ENCODE data around the gene POFUT1. TPM values are rescaled to one million over a fixed set of nuclear protein-coding genes. Genes with fewer than 3 reads are reported as not detected.

Gene POFUT1
- 147 TPM for polyA plus RNA-seq
- long read RNA-seq, donor 1, full-length matches to known transcripts, result 13 of 13 reads
- long read RNA-seq, donor 1, partial matches to known transcripts, result 0 of 13 reads
- long read RNA-seq, donor 1, other reads (novel, unspliced or antisense), result 0 of 13 reads
- long read RNA-seq, donor 2, full-length matches to known transcripts, result 33 of 44 reads
- long read RNA-seq, donor 2, partial matches to known transcripts, result 11 of 44 reads
- long read RNA-seq, donor 2, other reads (novel, unspliced or antisense), result 0 of 44 reads
- long read RNA-seq, donor 3, full-length matches to known transcripts, result 61 of 68 reads
- long read RNA-seq, donor 3, partial matches to known transcripts, result 7 of 68 reads
- long read RNA-seq, donor 3, other reads (novel, unspliced or antisense), result 0 of 68 reads
- long read RNA-seq, donor 4, full-length matches to known transcripts, result 2 of 2 reads
- long read RNA-seq, donor 4, partial matches to known transcripts, result 0 of 2 reads
- long read RNA-seq, donor 4, other reads (novel, unspliced or antisense), result 0 of 2 reads
- long read RNA-seq, donor 5, full-length matches to known transcripts, result 19 of 19 reads
- long read RNA-seq, donor 5, partial matches to known transcripts, result 0 of 19 reads
- long read RNA-seq, donor 5, other reads (novel, unspliced or antisense), result 0 of 19 reads
- long read RNA-seq, donor 6, full-length matches to known transcripts, result 39 of 46 reads
- long read RNA-seq, donor 6, partial matches to known transcripts, result 7 of 46 reads
- long read RNA-seq, donor 6, other reads (novel, unspliced or antisense), result 0 of 46 reads
- long read RNA-seq, donor 7, full-length matches to known transcripts, result 5 of 5 reads
- long read RNA-seq, donor 7, partial matches to known transcripts, result 0 of 5 reads
- long read RNA-seq, donor 7, other reads (novel, unspliced or antisense), result 0 of 5 reads
- long read RNA-seq, donor 8, full-length matches to known transcripts, result 34 of 47 reads
- long read RNA-seq, donor 8, partial matches to known transcripts, result 13 of 47 reads
- long read RNA-seq, donor 8, other reads (novel, unspliced or antisense), result 0 of 47 reads
- long read RNA-seq, donor 9, full-length matches to known transcripts, result 27 of 27 reads
- long read RNA-seq, donor 9, partial matches to known transcripts, result 0 of 27 reads
- long read RNA-seq, donor 9, other reads (novel, unspliced or antisense), result 0 of 27 reads
- long read RNA-seq, donor 10, full-length matches to known transcripts, result 34 of 87 reads
- long read RNA-seq, donor 10, partial matches to known transcripts, result 17 of 87 reads
- long read RNA-seq, donor 10, other reads (novel, unspliced or antisense), result 36 of 87 reads
- long read RNA-seq, donor 11, full-length matches to known transcripts, result 35 of 35 reads
- long read RNA-seq, donor 11, partial matches to known transcripts, result 0 of 35 reads
- long read RNA-seq, donor 11, other reads (novel, unspliced or antisense), result 0 of 35 reads

DNA sequence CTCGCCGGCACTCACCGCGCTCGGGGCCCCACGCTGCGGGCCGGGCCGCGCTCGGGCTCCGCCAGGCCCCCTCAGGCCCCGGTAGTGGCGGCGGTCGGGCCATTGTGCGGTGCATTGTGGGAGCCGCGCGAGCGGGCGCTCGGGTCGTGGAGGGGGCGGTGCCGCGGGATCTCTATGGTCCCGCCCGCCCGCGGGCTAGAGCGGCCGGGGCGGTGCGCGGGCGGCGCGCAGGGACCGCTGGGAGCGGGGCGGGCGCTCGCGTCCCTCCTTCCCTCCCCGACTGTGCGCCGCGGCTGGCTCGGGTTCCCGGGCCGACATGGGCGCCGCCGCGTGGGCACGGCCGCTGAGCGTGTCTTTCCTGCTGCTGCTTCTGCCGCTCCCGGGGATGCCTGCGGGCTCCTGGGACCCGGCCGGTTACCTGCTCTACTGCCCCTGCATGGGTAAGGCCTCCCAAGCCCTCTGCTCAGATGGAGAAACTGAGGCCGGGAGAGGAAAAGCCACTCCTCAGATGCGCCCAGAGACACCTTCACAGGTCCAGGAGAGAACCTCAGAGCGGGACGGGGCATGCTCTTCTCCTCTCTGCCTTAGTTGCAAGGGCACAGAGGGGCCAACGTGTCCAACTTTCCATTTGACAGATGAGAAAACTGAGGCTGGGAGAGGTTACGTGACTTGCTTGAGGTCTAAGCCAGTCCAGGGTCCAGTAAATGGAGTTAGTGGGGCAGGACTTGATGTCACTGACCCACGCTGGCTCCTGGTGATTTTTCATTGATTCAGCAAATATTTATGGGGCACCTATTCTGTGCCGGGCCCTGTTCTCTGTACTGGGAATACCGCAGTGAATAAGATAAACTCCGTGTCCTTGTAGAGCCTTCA lies at the start of gene POFUT1, which contains the start of gene PLAGL2:
POFUT1 (plus strand) TSS at position 255 of the 873 bp plus-strand sequence; CDS start at position 317, 62 bp downstream.
PLAGL2 (minus strand) TSS at position 118 of the 873 bp plus-strand sequence. CDS start 5,565 bp downstream, outside the sequence.
- peak; percentile 90 to 95 for DNase-seq
- Histone ChIP-seq H3K27me3 (ENCODE audit: control insufficient read depth, insufficient read depth, low read length) (no peaks in the 10 kb centered on the region), H3K27ac (ENCODE audit: low read length) (peak within 1 kb of the TSS; percentile 97), H3K4me3 (ENCODE audit: low read length) (peak within 1 kb of the TSS; percentile 98), H3K9me3 (ENCODE audit: control insufficient read depth, low read depth, low read length) (no peaks in the 10 kb centered on the region), H3K4me1 (ENCODE audit: control insufficient read depth, insufficient read depth, low read length) (peaks cover 35% of the 10 kb centered on the region), H3K36me3 (ENCODE audit: control insufficient read depth, insufficient read depth, low read length) (peaks cover 34% of the 10 kb centered on the region)
- no CpG with 5 or more reads among the region's 74 CpGs for WGBS (ENCODE audit: insufficient coverage, low lambda C conversion rate)

DNA sequence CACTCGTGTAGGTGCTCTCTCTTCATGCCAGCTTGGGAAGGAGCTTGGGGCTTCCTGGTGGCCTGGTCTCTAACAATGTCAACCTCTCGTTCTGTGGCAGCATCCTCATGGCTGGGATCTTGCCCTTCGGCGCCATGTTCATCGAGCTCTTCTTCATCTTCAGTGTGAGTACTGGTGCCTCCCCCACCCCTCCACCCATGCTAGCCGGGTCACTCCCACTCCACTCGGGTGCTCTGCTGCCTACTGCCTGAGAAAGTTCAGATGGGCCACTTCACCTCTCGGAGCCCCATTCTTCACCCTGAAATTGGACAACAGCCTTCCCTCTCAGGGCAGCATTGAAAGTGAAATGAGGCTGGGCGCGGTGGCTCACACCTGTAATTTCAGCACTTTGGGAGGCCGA lies 49.3 kb upstream of the POFUT1 start:
- no peaks in the 10 kb centered on the region for H3K27me3 ChIP-seq (ENCODE audit: control insufficient read depth, insufficient read depth, low read length)
- no CpG with 5 or more reads among the region's 11 CpGs for WGBS (ENCODE audit: insufficient coverage, low lambda C conversion rate)
- peaks cover 12% of the 10 kb centered on the region for H3K4me1 ChIP-seq (ENCODE audit: control insufficient read depth, insufficient read depth, low read length)
- no peak overlapping the region for H3K27ac ChIP-seq (ENCODE audit: low read length)
- H3K9me3 ChIP-seq (ENCODE audit: control insufficient read depth, low read depth, low read length), result no peaks in the 10 kb centered on the region
- no peak for DNase-seq
- no peak overlapping the region for H3K4me3 ChIP-seq (ENCODE audit: low read length)
- peaks cover 70% of the 10 kb centered on the region for H3K36me3 ChIP-seq (ENCODE audit: control insufficient read depth, insufficient read depth, low read length)

DNA sequence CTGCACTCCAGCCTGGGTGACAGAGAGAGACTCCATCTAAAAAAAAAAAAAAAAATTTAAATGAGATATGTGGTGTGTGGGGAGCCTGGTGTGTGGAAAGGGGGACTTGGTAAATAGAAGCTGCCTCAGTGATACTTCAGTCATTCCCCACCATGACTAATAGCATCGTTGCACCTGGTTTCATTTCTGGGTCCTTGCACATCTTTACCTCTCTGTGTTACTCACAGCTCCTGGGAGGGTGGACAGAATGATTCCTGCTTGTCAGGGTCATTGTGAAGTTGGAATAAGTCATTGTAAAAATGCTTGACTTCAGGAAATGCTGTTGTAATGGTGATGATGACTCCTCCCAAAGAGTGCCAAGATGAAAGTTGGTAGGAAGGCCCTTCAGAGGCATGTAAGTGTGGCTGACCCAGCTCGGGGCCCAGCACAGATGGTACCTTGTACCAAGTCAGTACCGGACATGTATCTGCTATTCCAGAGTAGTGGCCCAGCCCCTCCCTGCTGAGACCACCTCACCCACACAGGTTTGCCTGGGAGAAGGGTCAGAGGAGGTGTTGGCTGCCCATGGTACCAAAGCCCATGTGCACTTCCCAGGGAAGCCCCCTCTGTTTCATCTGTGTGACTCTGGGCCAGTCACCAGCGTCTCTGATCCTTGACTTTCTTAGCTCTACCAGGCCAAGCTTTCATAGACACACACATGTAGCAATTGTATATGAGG lies 48.6 kb upstream of the POFUT1 start:
- Histone ChIP-seq H3K27me3 (ENCODE audit: control insufficient read depth, insufficient read depth, low read length) (no peaks in the 10 kb centered on the region), H3K4me1 (ENCODE audit: control insufficient read depth, insufficient read depth, low read length) (peaks cover 12% of the 10 kb centered on the region), H3K4me3 (ENCODE audit: low read length) (no peak overlapping the region), H3K27ac (ENCODE audit: low read length) (no peak overlapping the region), H3K9me3 (ENCODE audit: control insufficient read depth, low read depth, low read length) (no peaks in the 10 kb centered on the region), H3K36me3 (ENCODE audit: control insufficient read depth, insufficient read depth, low read length) (peaks cover 64% of the 10 kb centered on the region)
- no CpG with 5 or more reads among the region's 4 CpGs for WGBS (ENCODE audit: insufficient coverage, low lambda C conversion rate)
- DNase-seq, result no peak

DNA sequence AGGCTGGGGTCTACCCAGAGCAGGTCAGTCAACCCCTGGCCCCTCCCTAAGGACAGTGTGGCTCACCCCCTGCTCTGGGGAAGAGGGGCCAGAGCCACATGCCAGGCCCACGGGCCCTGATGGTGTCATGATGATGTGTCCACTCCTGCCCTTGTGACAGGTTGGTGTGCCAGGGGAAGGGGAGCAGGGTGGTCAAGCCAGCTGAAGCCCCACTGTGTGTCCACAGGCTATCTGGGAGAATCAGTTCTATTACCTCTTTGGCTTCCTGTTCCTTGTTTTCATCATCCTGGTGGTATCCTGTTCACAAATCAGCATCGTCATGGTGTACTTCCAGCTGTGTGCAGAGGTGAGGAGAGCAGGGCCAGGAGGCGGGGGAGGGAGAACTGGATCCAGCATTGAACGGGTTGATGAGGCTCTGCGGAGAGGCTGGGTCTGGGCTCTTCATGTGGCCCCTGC lies 47.9 kb upstream of the POFUT1 start:
- Histone ChIP-seq H3K36me3 (ENCODE audit: control insufficient read depth, insufficient read depth, low read length) (peaks cover 67% of the 10 kb centered on the region), H3K27me3 (ENCODE audit: control insufficient read depth, insufficient read depth, low read length) (no peaks in the 10 kb centered on the region), H3K9me3 (ENCODE audit: control insufficient read depth, low read depth, low read length) (no peaks in the 10 kb centered on the region), H3K4me1 (ENCODE audit: control insufficient read depth, insufficient read depth, low read length) (peaks cover 10% of the 10 kb centered on the region), H3K4me3 (ENCODE audit: low read length) (no peak overlapping the region), H3K27ac (ENCODE audit: low read length) (no peak overlapping the region)
- no peak for DNase-seq
- no CpG with 5 or more reads among the region's 5 CpGs for WGBS (ENCODE audit: insufficient coverage, low lambda C conversion rate)

DNA sequence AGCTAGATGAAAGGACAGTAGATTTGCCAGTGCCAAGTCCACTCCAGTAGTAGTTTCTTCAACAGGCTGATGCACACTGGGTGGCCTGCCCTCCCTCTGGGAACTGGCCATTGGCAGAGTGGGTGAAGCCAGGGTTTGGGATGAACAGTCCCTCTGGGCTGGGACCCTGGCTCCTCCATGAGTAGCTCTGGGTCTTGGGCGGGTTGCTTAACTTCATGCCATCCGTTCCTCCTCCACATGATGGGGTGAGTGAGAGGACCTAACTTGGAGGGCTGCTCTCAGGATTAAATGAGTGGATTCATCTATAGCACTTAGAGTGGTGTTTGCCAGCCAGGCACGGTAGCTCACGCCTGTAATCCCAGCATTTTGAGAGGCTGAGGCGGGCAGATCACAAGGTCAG lies 47.3 kb upstream of the POFUT1 start:
- Histone ChIP-seq H3K4me1 (ENCODE audit: control insufficient read depth, insufficient read depth, low read length) (peaks cover 5% of the 10 kb centered on the region), H3K4me3 (ENCODE audit: low read length) (no peak overlapping the region), H3K36me3 (ENCODE audit: control insufficient read depth, insufficient read depth, low read length) (peaks cover 67% of the 10 kb centered on the region), H3K9me3 (ENCODE audit: control insufficient read depth, low read depth, low read length) (no peaks in the 10 kb centered on the region), H3K27me3 (ENCODE audit: control insufficient read depth, insufficient read depth, low read length) (no peaks in the 10 kb centered on the region), H3K27ac (ENCODE audit: low read length) (no peak overlapping the region)
- WGBS (ENCODE audit: insufficient coverage, low lambda C conversion rate), result no CpG with 5 or more reads among the region's 5 CpGs
- no peak for DNase-seq

DNA sequence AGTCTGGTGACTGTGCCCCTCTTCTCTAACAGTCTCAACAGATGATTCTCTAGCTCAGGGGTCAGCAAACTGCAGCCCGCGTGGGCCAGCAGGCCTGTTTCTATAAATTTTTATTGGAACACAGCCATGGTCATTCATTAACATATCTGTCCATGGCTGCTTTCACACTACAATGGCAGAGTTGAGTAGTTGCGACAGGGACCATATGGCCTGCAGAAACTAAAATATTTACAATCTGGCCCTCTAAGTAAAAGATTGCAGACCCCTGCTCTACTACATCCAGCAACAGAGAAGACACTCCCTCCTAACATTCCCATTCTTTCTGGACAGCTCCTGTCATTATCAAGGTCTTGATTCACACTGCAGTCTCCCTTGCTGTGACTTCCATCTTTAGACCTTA lies 45.3 kb upstream of the POFUT1 start:
- Histone ChIP-seq H3K9me3 (ENCODE audit: control insufficient read depth, low read depth, low read length) (no peaks in the 10 kb centered on the region), H3K27ac (ENCODE audit: low read length) (no peak overlapping the region), H3K4me1 (ENCODE audit: control insufficient read depth, insufficient read depth, low read length) (no peaks in the 10 kb centered on the region), H3K27me3 (ENCODE audit: control insufficient read depth, insufficient read depth, low read length) (no peaks in the 10 kb centered on the region), H3K4me3 (ENCODE audit: low read length) (no peak overlapping the region), H3K36me3 (ENCODE audit: control insufficient read depth, insufficient read depth, low read length) (peaks cover 80% of the 10 kb centered on the region)
- no peak for DNase-seq
- WGBS (ENCODE audit: insufficient coverage, low lambda C conversion rate), result no CpG with 5 or more reads among the region's 3 CpGs

- WGBS (ENCODE audit: insufficient coverage, low lambda C conversion rate), result no CpG with 5 or more reads among the region's 5 CpGs
- no peak for DNase-seq
Measured at GRCh38 chr20:32163951-32164350, 43.7 kb upstream of the POFUT1 start.

DNA sequence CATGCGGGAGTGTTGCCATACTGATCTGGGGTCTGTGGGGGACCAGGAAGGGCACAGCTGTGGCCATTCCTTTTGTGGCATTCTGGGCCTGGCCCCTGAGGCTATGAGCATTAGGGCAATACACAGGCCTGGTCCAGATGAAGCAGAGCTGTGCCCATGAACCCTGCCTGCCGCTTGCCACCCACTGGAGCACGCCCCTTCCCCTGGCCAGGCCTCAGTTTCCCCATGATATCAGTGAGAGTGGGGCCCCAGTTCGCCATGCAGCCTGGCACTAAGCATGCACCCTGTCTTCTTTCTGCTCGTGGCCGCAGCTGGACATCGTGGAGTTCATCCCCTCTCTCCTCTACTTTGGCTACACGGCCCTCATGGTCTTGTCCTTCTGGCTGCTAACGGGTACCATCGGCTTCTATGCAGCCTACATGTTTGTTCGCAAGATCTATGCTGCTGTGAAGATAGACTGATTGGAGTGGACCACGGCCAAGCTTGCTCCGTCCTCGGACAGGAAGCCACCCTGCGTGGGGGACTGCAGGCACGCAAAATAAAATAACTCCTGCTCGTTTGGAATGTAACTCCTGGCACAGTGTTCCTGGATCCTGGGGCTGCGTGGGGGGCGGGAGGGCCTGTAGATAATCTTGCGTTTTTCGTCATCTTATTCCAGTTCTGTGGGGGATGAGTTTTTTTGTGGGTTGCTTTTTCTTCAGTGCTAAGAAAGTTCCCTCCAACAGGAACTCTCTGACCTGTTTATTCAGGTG lies 42.5 kb upstream of the POFUT1 start:
- Histone ChIP-seq H3K4me3 (ENCODE audit: low read length) (no peak overlapping the region), H3K36me3 (ENCODE audit: control insufficient read depth, insufficient read depth, low read length) (peaks cover 54% of the 10 kb centered on the region), H3K27ac (ENCODE audit: low read length) (no peak overlapping the region), H3K9me3 (ENCODE audit: control insufficient read depth, low read depth, low read length) (no peaks in the 10 kb centered on the region), H3K4me1 (ENCODE audit: control insufficient read depth, insufficient read depth, low read length) (no peaks in the 10 kb centered on the region), H3K27me3 (ENCODE audit: control insufficient read depth, insufficient read depth, low read length) (no peaks in the 10 kb centered on the region)
- DNase-seq, result no peak
- WGBS (ENCODE audit: insufficient coverage, low lambda C conversion rate), result 100% methylated on average over 2 of the region's 21 CpGs

More at GRCh38 chr20:32163951-32164350, 43.7 kb upstream of the POFUT1 start:
- H3K4me3 ChIP-seq (ENCODE audit: low read length), result no peak overlapping the region
- no peaks in the 10 kb centered on the region for H3K27me3 ChIP-seq (ENCODE audit: control insufficient read depth, insufficient read depth, low read length)
- no peaks in the 10 kb centered on the region for H3K9me3 ChIP-seq (ENCODE audit: control insufficient read depth, low read depth, low read length)
- no peaks in the 10 kb centered on the region for H3K4me1 ChIP-seq (ENCODE audit: control insufficient read depth, insufficient read depth, low read length)
- no peak overlapping the region for H3K27ac ChIP-seq (ENCODE audit: low read length)
- peaks cover 66% of the 10 kb centered on the region for H3K36me3 ChIP-seq (ENCODE audit: control insufficient read depth, insufficient read depth, low read length)
